ENCODE data around the gene PDZD2. TPM values are rescaled to one million over a fixed set of nuclear protein-coding genes. Genes with fewer than 3 reads are reported as not detected.
"Not testable (repeated sequence)": the region's sequence is repeated elsewhere in the genome, so short reads cannot be mapped to it uniquely, and the experiment has no call there.

The PDZD2 gene
- total RNA-seq, 2 experiments from 2014 or later, result not detected

- POLR2A ChIA-PET, result no interaction called here
- DNase-seq, result no peak
- H3K27me3 Mint-ChIP-seq (ENCODE audit: low read depth), result no peaks in the 10 kb centered on the region
These were observed 25.6 kb downstream of the PDZD2 start for GRCh38 chr5:31664566-31664965.

GRCh38 chr5:31671339-31671741, 32.4 kb downstream of the PDZD2 start:
- no peaks in the 10 kb centered on the region for H3K36me3 Mint-ChIP-seq (ENCODE audit: low read depth)
- CTCF ChIA-PET, result no interaction called here
- H3K4me3 Mint-ChIP-seq, result no peak overlapping the region
- ATAC-seq (no peak), DNase-seq (no peak)
- H3K27me3 Mint-ChIP-seq (ENCODE audit: low read depth), result no peaks in the 10 kb centered on the region
- no peaks in the 10 kb centered on the region for H3K4me1 Mint-ChIP-seq (ENCODE audit: low read depth)
- H3K27ac Mint-ChIP-seq, result no peak overlapping the region
- POLR2A ChIA-PET, result no interaction called here
- H3K9me3 Mint-ChIP-seq (ENCODE audit: insufficient read depth), result no peaks in the 10 kb centered on the region

More at GRCh38 chr5:31664566-31664965, 25.6 kb downstream of the PDZD2 start:
- no peak overlapping the region for H3K27ac Mint-ChIP-seq
- no peak for ATAC-seq
- H3K4me1 Mint-ChIP-seq (ENCODE audit: low read depth), result no peaks in the 10 kb centered on the region
- CTCF ChIA-PET, result no interaction called here
- H3K9me3 Mint-ChIP-seq (ENCODE audit: insufficient read depth), result no peaks in the 10 kb centered on the region
- H3K36me3 Mint-ChIP-seq (ENCODE audit: low read depth), result no peaks in the 10 kb centered on the region
- no peak overlapping the region for H3K4me3 Mint-ChIP-seq

GRCh38 chr5:31674371-31674951, 35.5 kb downstream of the PDZD2 start:
- no peak overlapping the region for H3K27ac Mint-ChIP-seq
- no peaks in the 10 kb centered on the region for H3K36me3 Mint-ChIP-seq (ENCODE audit: low read depth)
- no peak for DNase-seq
- no peak for ATAC-seq
- H3K4me3 Mint-ChIP-seq, result no peak overlapping the region
- ChIA-PET CTCF (no interaction called here), POLR2A (no interaction called here)
- H3K9me3 Mint-ChIP-seq (ENCODE audit: insufficient read depth), result no peaks in the 10 kb centered on the region
- no peaks in the 10 kb centered on the region for H3K4me1 Mint-ChIP-seq (ENCODE audit: low read depth)
- H3K27me3 Mint-ChIP-seq (ENCODE audit: low read depth), result no peaks in the 10 kb centered on the region

GRCh38 chr5:31675472-31675871, 36.5 kb downstream of the PDZD2 start:
- Mint-ChIP-seq H3K36me3 (ENCODE audit: low read depth) (no peaks in the 10 kb centered on the region), H3K4me1 (ENCODE audit: low read depth) (no peaks in the 10 kb centered on the region), H3K27me3 (ENCODE audit: low read depth) (no peaks in the 10 kb centered on the region), H3K4me3 (no peak overlapping the region), H3K27ac (no peak overlapping the region), H3K9me3 (ENCODE audit: insufficient read depth) (no peaks in the 10 kb centered on the region)
- ATAC-seq (no peak), DNase-seq (no peak)
- POLR2A ChIA-PET, result no interaction called here
- CTCF ChIA-PET, result no interaction called here

GRCh38 chr5:31678180-31678579, 39.2 kb downstream of the PDZD2 start:
- DNase-seq (no peak), ATAC-seq (no peak)
- no peaks in the 10 kb centered on the region for H3K36me3 Mint-ChIP-seq (ENCODE audit: low read depth)
- ChIA-PET CTCF (no interaction called here), POLR2A (no interaction called here)
- H3K27ac Mint-ChIP-seq, result no peak overlapping the region
- no peaks in the 10 kb centered on the region for H3K4me1 Mint-ChIP-seq (ENCODE audit: low read depth)
- H3K9me3 Mint-ChIP-seq (ENCODE audit: insufficient read depth), result no peaks in the 10 kb centered on the region
- H3K27me3 Mint-ChIP-seq (ENCODE audit: low read depth), result no peaks in the 10 kb centered on the region
- no peak overlapping the region for H3K4me3 Mint-ChIP-seq

GRCh38 chr5:31680528-31680927, 41.6 kb downstream of the PDZD2 start:
- Mint-ChIP-seq H3K27me3 (ENCODE audit: low read depth) (peaks cover 3% of the 10 kb centered on the region), H3K4me1 (ENCODE audit: low read depth) (no peaks in the 10 kb centered on the region), H3K36me3 (ENCODE audit: low read depth) (no peaks in the 10 kb centered on the region), H3K9me3 (ENCODE audit: insufficient read depth) (no peaks in the 10 kb centered on the region), H3K27ac (no peak overlapping the region), H3K4me3 (no peak overlapping the region)
- DNase-seq, result no peak
- ChIA-PET CTCF (no interaction called here), POLR2A (no interaction called here)
- ATAC-seq, result no peak

GRCh38 chr5:31682025-31682424, 43.1 kb downstream of the PDZD2 start:
- Mint-ChIP-seq H3K4me1 (ENCODE audit: low read depth) (no peaks in the 10 kb centered on the region), H3K36me3 (ENCODE audit: low read depth) (no peaks in the 10 kb centered on the region), H3K27ac (no peak overlapping the region), H3K27me3 (ENCODE audit: low read depth) (peaks cover 3% of the 10 kb centered on the region), H3K9me3 (ENCODE audit: insufficient read depth) (no peaks in the 10 kb centered on the region), H3K4me3 (no peak overlapping the region)
- CTCF ChIA-PET, result no interaction called here
- no peak for DNase-seq
- POLR2A ChIA-PET, result no interaction called here
- no peak for ATAC-seq

- POLR2A ChIA-PET, result no interaction called here
These were observed 43.9 kb downstream of the PDZD2 start for GRCh38 chr5:31682851-31683250.

GRCh38 chr5:31688515-31689092, 49.7 kb downstream of the PDZD2 start:
- no peaks in the 10 kb centered on the region for H3K36me3 Mint-ChIP-seq (ENCODE audit: low read depth)
- peaks cover 3% of the 10 kb centered on the region for H3K27me3 Mint-ChIP-seq (ENCODE audit: low read depth)
- H3K27ac Mint-ChIP-seq, result no peak overlapping the region
- ATAC-seq (no peak), DNase-seq (no peak)
- ChIA-PET CTCF (no interaction called here), POLR2A (no interaction called here)
- no peak overlapping the region for H3K4me3 Mint-ChIP-seq
- H3K4me1 Mint-ChIP-seq (ENCODE audit: low read depth), result no peaks in the 10 kb centered on the region
- no peaks in the 10 kb centered on the region for H3K9me3 Mint-ChIP-seq (ENCODE audit: insufficient read depth)

More at GRCh38 chr5:31682851-31683250, 43.9 kb downstream of the PDZD2 start:
- Mint-ChIP-seq H3K27me3 (ENCODE audit: low read depth) (peaks cover 3% of the 10 kb centered on the region), H3K4me3 (no peak overlapping the region), H3K4me1 (ENCODE audit: low read depth) (no peaks in the 10 kb centered on the region), H3K9me3 (ENCODE audit: insufficient read depth) (no peaks in the 10 kb centered on the region), H3K27ac (no peak overlapping the region), H3K36me3 (ENCODE audit: low read depth) (no peaks in the 10 kb centered on the region)
- CTCF ChIA-PET, result no interaction called here
- no peak for DNase-seq
- no peak for ATAC-seq

GRCh38 chr5:31691408-31691807, 52.5 kb downstream of the PDZD2 start:
- DNase-seq; H3K36me3 Mint-ChIP-seq (ENCODE audit: low read depth); H3K9me3 Mint-ChIP-seq (ENCODE audit: insufficient read depth); H3K27me3 Mint-ChIP-seq (ENCODE audit: low read depth); ATAC-seq; POLR2A ChIA-PET; H3K4me3 Mint-ChIP-seq; H3K27ac Mint-ChIP-seq; H3K4me1 Mint-ChIP-seq (ENCODE audit: low read depth); CTCF ChIA-PET: not testable (repeated sequence)

- ATAC-seq, result no peak
- Mint-ChIP-seq H3K27ac (no peak overlapping the region), H3K4me3 (no peak overlapping the region), H3K27me3 (ENCODE audit: low read depth) (no peaks in the 10 kb centered on the region), H3K4me1 (ENCODE audit: low read depth) (no peaks in the 10 kb centered on the region), H3K9me3 (ENCODE audit: insufficient read depth) (no peaks in the 10 kb centered on the region), H3K36me3 (ENCODE audit: low read depth) (no peaks in the 10 kb centered on the region)
- POLR2A ChIA-PET, result no interaction called here
- no peak for DNase-seq
- CTCF ChIA-PET, result no interaction called here
These were observed 53.8 kb downstream of the PDZD2 start for GRCh38 chr5:31692561-31693221.

GRCh38 chr5:31698673-31699072, 59.7 kb downstream of the PDZD2 start:
- ChIA-PET POLR2A (no interaction called here), CTCF (no interaction called here)
- DNase-seq (no peak), ATAC-seq (no peak)
- Mint-ChIP-seq H3K4me1 (ENCODE audit: low read depth) (no peaks in the 10 kb centered on the region), H3K4me3 (no peak overlapping the region), H3K9me3 (ENCODE audit: insufficient read depth) (no peaks in the 10 kb centered on the region), H3K27ac (no peak overlapping the region), H3K27me3 (ENCODE audit: low read depth) (no peaks in the 10 kb centered on the region), H3K36me3 (ENCODE audit: low read depth) (no peaks in the 10 kb centered on the region)

Data from activated CD8-positive, alpha-beta T cell treated with anti-CD3 and anti-CD28 coated beads, Interleukin-2, amount 10 ng/mL, durations not matched to agents 7 days and 5 days (primary cell).